Activated T-cell treated with anti-CD3 and anti-CD28 coated beads, Interleukin-2, amount 50 U/mL, for 72 hours (primary cell): ENCODE measurements around the gene CDNF. TPM values are rescaled to one million over a fixed set of nuclear protein-coding genes. Genes with fewer than 3 reads are reported as not detected.
"Not testable (repeated sequence)": the region's sequence is repeated elsewhere in the genome, so short reads cannot be mapped to it uniquely, and the experiment has no call there.

Experiments
- ATAC-seq, 2 donors: fragments of 150-1000 bp; cut with Tn5 transposase; replicated peaks in 1 of 2; 2 replicates each; pipeline ENCODE4 v1.10.0; 2021; ENCODE audit warnings: moderate library complexity in 2 of 2, mild to moderate bottlenecking in 1 of 2
- DNase-seq, 2 donors: peaks; one replicate each; pipeline ENCODE4 v3.0.0; 2021 to 2022; ENCODE audit warnings: mixed read lengths in 1 of 2
- H3K27ac Mint-ChIP-seq: one replicate; pipeline ENCODE4 v1.8.0; 2022; ENCODE audit warnings: mild to moderate bottlenecking, moderate library complexity, mixed read lengths
- H3K27me3 Mint-ChIP-seq: one replicate; pipeline ENCODE4 v1.8.0; 2022; ENCODE audit warnings: low read depth, mixed read lengths
- H3K36me3 Mint-ChIP-seq, 2 donors: one replicate each; pipeline ENCODE4 v1.8.0; 2022; ENCODE audit warnings: mixed read lengths in 2 of 2, mild to moderate bottlenecking in 1 of 2; ENCODE audit not compliant: insufficient read depth in 2 of 2
- H3K4me1 Mint-ChIP-seq: one replicate; pipeline ENCODE4 v1.8.0; 2022; ENCODE audit warnings: low read depth, mixed read lengths
- H3K4me3 Mint-ChIP-seq, 2 donors: one replicate each; pipeline ENCODE4 v1.8.0; 2022; ENCODE audit warnings: mild to moderate bottlenecking in 2 of 2, mixed read lengths in 2 of 2, moderate library complexity in 2 of 2
- H3K9me3 Mint-ChIP-seq, 2 donors: one replicate each; pipeline ENCODE4 v1.8.0; 2022; ENCODE audit warnings: mixed read lengths in 2 of 2
- total RNA-seq, 2 donors: library from RNA; stranded (reverse); gene quantifications; one replicate each; pipeline ENCODE4 v1.2.3, GENCODE V29; 2022

Gene CDNF
- 1 to 10 TPM; 2.9 to 3.2 TPM for total RNA-seq

- peak within 1 kb of the TSS; percentile 78 for H3K27ac Mint-ChIP-seq
- H3K4me3 Mint-ChIP-seq = peak within 1 kb of the TSS; percentile 84 to 96
- ATAC-seq = peak; percentile 93
- H3K4me1 Mint-ChIP-seq = peaks cover 26% of the 10 kb centered on the region
- H3K36me3 Mint-ChIP-seq = peaks cover 8 to 14% of the 10 kb centered on the region in 2 donors
- no peaks in the 10 kb centered on the region for H3K9me3 Mint-ChIP-seq
- DNase-seq = peak; percentile 99 to 100
- no peaks in the 10 kb centered on the region for H3K27me3 Mint-ChIP-seq
These were observed at the start of gene CDNF, which contains the start of the genes HSPA14 and MSANTD7 for GRCh38 chr10:14837757-14838581. Gene CDNF (minus strand): TSS chr10:14838037. CDS start chr10:14837946, 91 bp downstream. Gene HSPA14 (plus strand): TSS chr10:14838306. CDS start chr10:14838403, 97 bp downstream. Gene MSANTD7 (plus strand): TSS chr10:14838306. CDS start chr10:14842285, 3,979 bp downstream.

GRCh38 chr10:14884082-14884481 lies 46.2 kb upstream of the CDNF start:
- peaks cover 30% of the 10 kb centered on the region for H3K4me1 Mint-ChIP-seq
- H3K27ac Mint-ChIP-seq = no peak overlapping the region
- no peaks in the 10 kb centered on the region for H3K9me3 Mint-ChIP-seq
- no peak for DNase-seq
- H3K27me3 Mint-ChIP-seq = no peaks in the 10 kb centered on the region
- peak; percentile 54 to 57 for ATAC-seq
- peak overlapping the region in 1 of 2 donors; percentile 21 for H3K4me3 Mint-ChIP-seq
- H3K36me3 Mint-ChIP-seq = peaks cover 6 to 7% of the 10 kb centered on the region in 2 donors

- H3K27ac Mint-ChIP-seq = peak overlapping the region; percentile 52
- H3K36me3 Mint-ChIP-seq = peaks cover 6 to 9% of the 10 kb centered on the region in 2 donors
- peak overlapping the region; percentile 95 to 96 for H3K4me3 Mint-ChIP-seq
- DNase-seq (no peak), ATAC-seq (no peak)
- H3K9me3 Mint-ChIP-seq = no peaks in the 10 kb centered on the region
- H3K4me1 Mint-ChIP-seq = peaks cover 48% of the 10 kb centered on the region
- no peaks in the 10 kb centered on the region for H3K27me3 Mint-ChIP-seq
These were observed 42.4 kb upstream of the CDNF start for GRCh38 chr10:14880229-14880628.

- Mint-ChIP-seq H3K9me3 (no peaks in the 10 kb centered on the region), H3K4me1 (peaks cover 48% of the 10 kb centered on the region), H3K27ac (peak overlapping the region; percentile 52), H3K36me3 (peaks cover 6 to 9% of the 10 kb centered on the region in 2 donors), H3K27me3 (no peaks in the 10 kb centered on the region), H3K4me3 (peak overlapping the region; percentile 95 to 96)
- no peak for ATAC-seq
- DNase-seq = no peak
These were observed 42.0 kb upstream of the CDNF start for GRCh38 chr10:14879928-14880193.

GRCh38 chr10:14879124-14879927 lies 41.5 kb upstream of the CDNF start:
- H3K27me3 Mint-ChIP-seq = no peaks in the 10 kb centered on the region
- H3K4me1 Mint-ChIP-seq = peaks cover 48% of the 10 kb centered on the region
- H3K9me3 Mint-ChIP-seq = no peaks in the 10 kb centered on the region
- peak overlapping the region; percentile 52 for H3K27ac Mint-ChIP-seq
- peaks cover 6 to 9% of the 10 kb centered on the region in 2 donors for H3K36me3 Mint-ChIP-seq
- peak in 1 of 2 donors; percentile 18 for ATAC-seq
- peak; percentile 41 to 44 for DNase-seq
- peak overlapping the region; percentile 95 to 96 for H3K4me3 Mint-ChIP-seq

- Mint-ChIP-seq H3K9me3 (no peaks in the 10 kb centered on the region), H3K4me3 (peak within 1 kb of the TSS; percentile 96), H3K27me3 (no peaks in the 10 kb centered on the region), H3K4me1 (peaks cover 48% of the 10 kb centered on the region), H3K27ac (peak within 1 kb of the TSS; percentile 63), H3K36me3 (peaks cover 5 to 6% of the 10 kb centered on the region in 2 donors)
- ATAC-seq (peak; percentile 95 to 96), DNase-seq (peak; percentile 95 to 97)
These were observed 40.7 kb upstream of the CDNF start, which contains the start of gene SUV39H2 for GRCh38 chr10:14878266-14879123. Gene SUV39H2 (plus strand): TSS chr10:14878866. CDS start chr10:14878889, 23 bp downstream.

- Mint-ChIP-seq H3K36me3 (peaks cover under 1 to 2% of the 10 kb centered on the region in 2 donors), H3K9me3 (no peaks in the 10 kb centered on the region), H3K4me3 (peak overlapping the region; percentile 94 to 96), H3K4me1 (peaks cover 34% of the 10 kb centered on the region), H3K27me3 (no peaks in the 10 kb centered on the region), H3K27ac (peak overlapping the region; percentile 9)
- ATAC-seq (no peak), DNase-seq (no peak)
These were observed 38.9 kb upstream of the CDNF start for GRCh38 chr10:14876764-14877163.

GRCh38 chr10:14875941-14876340 lies 38.1 kb upstream of the CDNF start:
- Mint-ChIP-seq H3K27me3 (no peaks in the 10 kb centered on the region), H3K36me3 (peaks cover 0 to 2% of the 10 kb centered on the region in 2 donors), H3K4me3 (peak overlapping the region in 1 of 2 donors; percentile 96), H3K4me1 (peaks cover 29% of the 10 kb centered on the region), H3K9me3 (no peaks in the 10 kb centered on the region), H3K27ac (no peak overlapping the region)
- DNase-seq (no peak), ATAC-seq (no peak)

- Mint-ChIP-seq H3K27ac (no peak overlapping the region), H3K36me3 (peaks cover 2 to 10% of the 10 kb centered on the region in 2 donors), H3K4me1 (peaks cover 19% of the 10 kb centered on the region), H3K9me3 (no peaks in the 10 kb centered on the region), H3K4me3 (no peak overlapping the region), H3K27me3 (no peaks in the 10 kb centered on the region)
- DNase-seq = no peak
- ATAC-seq = no peak
These were observed 35.4 kb upstream of the CDNF start for GRCh38 chr10:14873090-14873760.

- H3K4me1 Mint-ChIP-seq, H3K9me3 Mint-ChIP-seq, H3K27me3 Mint-ChIP-seq, H3K27ac Mint-ChIP-seq, DNase-seq, H3K4me3 Mint-ChIP-seq, ATAC-seq: not testable (repeated sequence)
- peaks cover 9 to 27% of the 10 kb centered on the region in 2 donors for H3K36me3 Mint-ChIP-seq
These were observed 27.0 kb upstream of the CDNF start for GRCh38 chr10:14864871-14865270.

- ATAC-seq, H3K4me1 Mint-ChIP-seq, DNase-seq, H3K27me3 Mint-ChIP-seq, H3K9me3 Mint-ChIP-seq, H3K4me3 Mint-ChIP-seq, H3K27ac Mint-ChIP-seq: not testable (repeated sequence)
- peaks cover 7 to 24% of the 10 kb centered on the region in 2 donors for H3K36me3 Mint-ChIP-seq
These were observed 26.6 kb upstream of the CDNF start for GRCh38 chr10:14864466-14864865.

GRCh38 chr10:14860791-14861190 lies 23.0 kb upstream of the CDNF start:
- no peak overlapping the region for H3K27ac Mint-ChIP-seq
- H3K4me3 Mint-ChIP-seq = no peak overlapping the region
- H3K9me3 Mint-ChIP-seq = no peaks in the 10 kb centered on the region
- H3K4me1 Mint-ChIP-seq = no peaks in the 10 kb centered on the region
- no peak for DNase-seq
- ATAC-seq = no peak
- peaks cover 11 to 22% of the 10 kb centered on the region in 2 donors for H3K36me3 Mint-ChIP-seq
- H3K27me3 Mint-ChIP-seq = no peaks in the 10 kb centered on the region
